Thoracic aorta (tissue), 2 donors: Measurements from ENCODE around the gene CCL18. TPM values are rescaled to one million over a fixed set of nuclear protein-coding genes. Genes with fewer than 3 reads are reported as not detected.
"Not testable (repeated sequence)": the region's sequence is repeated elsewhere in the genome, so short reads cannot be mapped to it uniquely, and the experiment has no call there.

Experiments
- ATAC-seq: fragments of 150-250 bp; one replicate; pipeline ENCODE4 v1.8.0; 2017; ENCODE audit warnings: low read depth; ENCODE audit not compliant: insufficient number of reproducible peaks, low FRiP score
- DNase-seq: peaks from one replicate; pipeline ENCODE4 v3.0.0-alpha.2; 2020; ENCODE audit warnings: low spot score
- H3K27ac ChIP-seq, 2 donors: fragments of 200-600 bp; sonication (generic); 1 replicate in 1 of 2; 2 replicates in 1 of 2; pipeline ENCODE4 v1.5.1; 2016; ENCODE audit warnings: mild to moderate bottlenecking in 2 of 2, moderate library complexity in 2 of 2
- H3K27me3 ChIP-seq: fragments of 200-600 bp; sonication (generic); replicated peaks from 2 replicates; pipeline ENCODE4 v1.6.0; 2016; ENCODE audit warnings: mild to moderate bottlenecking; ENCODE audit not compliant: insufficient read depth
- H3K36me3 ChIP-seq: fragments of 200-600 bp; sonication (generic); one replicate; pipeline ENCODE4 v1.5.1; 2016
- H3K4me1 ChIP-seq, 2 donors: fragments of 200-600 bp; sonication (generic); 1 replicate in 1 of 2; 2 replicates in 1 of 2; pipeline versions ENCODE4 v1.5.1 to v1.6.0; 2016; ENCODE audit warnings: low read depth in 2 of 2, mild to moderate bottlenecking in 1 of 2; ENCODE audit not compliant: control insufficient read depth in 1 of 2
- H3K4me3 ChIP-seq: fragments of 200-600 bp; sonication (generic); 2 replicates; pipeline ENCODE4 v1.5.1; 2016; ENCODE audit warnings: mild to moderate bottlenecking
- H3K9me3 ChIP-seq: fragments of 200-600 bp; sonication (generic); 2 replicates; pipeline ENCODE4 v1.5.1; 2016
- total RNA-seq, 2 donors: library from RNA; depleted of rRNA; stranded (reverse); fragments of >200 nt; gene quantifications; one replicate each; pipeline versions ENCODE4 v1.1.0 to v1.2.3, GENCODE V29; 2016
- TF ChIP-seq, protein P1 (sequence below): fragments of 200-600 bp; sonication (generic); IDR thresholded peaks from one replicate; pipeline ENCODE4 v1.5.1; 2019; ENCODE audit warnings: antibody characterized with exemption

Gene CCL18
- total RNA-seq, 2 donors from 2014 or later: 7.7 to 22.8 TPM

DNA sequence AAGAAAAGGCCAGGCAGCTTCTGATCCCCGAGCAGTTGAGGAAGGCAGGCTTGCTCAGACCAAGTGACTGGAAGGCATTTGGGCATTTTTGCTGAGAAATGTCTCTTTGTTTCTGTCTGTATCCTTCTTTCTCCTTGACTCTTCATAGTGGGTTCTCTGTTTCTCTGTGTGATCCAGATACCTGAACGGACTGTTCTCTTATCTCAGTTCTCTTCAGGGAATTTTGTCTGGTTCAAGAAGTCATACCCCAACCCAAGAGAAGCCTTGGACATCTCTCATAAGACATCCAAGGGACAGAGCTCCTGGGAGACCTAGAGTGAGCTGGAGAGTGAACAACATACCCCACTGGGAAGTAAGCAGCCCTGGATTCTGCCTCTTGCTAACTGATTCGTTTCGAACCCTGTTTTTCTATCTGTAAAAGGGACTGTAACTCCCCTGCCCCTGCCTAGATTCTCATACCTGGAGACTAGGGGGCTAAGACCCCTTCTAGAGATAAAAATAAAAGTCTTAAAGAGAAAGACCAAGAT is 25.3 kb downstream of the CCL18 start:
- no peak for ATAC-seq
- no peaks in the 10 kb centered on the region for H3K9me3 ChIP-seq
- peak overlapping the region; percentile 36 for H3K4me3 ChIP-seq
- H3K4me1 ChIP-seq: no peaks in the 10 kb centered on the region
- no peak overlapping the region for H3K27ac ChIP-seq
- no peaks in the 10 kb centered on the region for H3K27me3 ChIP-seq
- H3K36me3 ChIP-seq: no peaks in the 10 kb centered on the region
- TF ChIP-seq, protein P1, sequence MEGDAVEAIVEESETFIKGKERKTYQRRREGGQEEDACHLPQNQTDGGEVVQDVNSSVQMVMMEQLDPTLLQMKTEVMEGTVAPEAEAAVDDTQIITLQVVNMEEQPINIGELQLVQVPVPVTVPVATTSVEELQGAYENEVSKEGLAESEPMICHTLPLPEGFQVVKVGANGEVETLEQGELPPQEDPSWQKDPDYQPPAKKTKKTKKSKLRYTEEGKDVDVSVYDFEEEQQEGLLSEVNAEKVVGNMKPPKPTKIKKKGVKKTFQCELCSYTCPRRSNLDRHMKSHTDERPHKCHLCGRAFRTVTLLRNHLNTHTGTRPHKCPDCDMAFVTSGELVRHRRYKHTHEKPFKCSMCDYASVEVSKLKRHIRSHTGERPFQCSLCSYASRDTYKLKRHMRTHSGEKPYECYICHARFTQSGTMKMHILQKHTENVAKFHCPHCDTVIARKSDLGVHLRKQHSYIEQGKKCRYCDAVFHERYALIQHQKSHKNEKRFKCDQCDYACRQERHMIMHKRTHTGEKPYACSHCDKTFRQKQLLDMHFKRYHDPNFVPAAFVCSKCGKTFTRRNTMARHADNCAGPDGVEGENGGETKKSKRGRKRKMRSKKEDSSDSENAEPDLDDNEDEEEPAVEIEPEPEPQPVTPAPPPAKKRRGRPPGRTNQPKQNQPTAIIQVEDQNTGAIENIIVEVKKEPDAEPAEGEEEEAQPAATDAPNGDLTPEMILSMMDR: no peak
- DNase-seq: no peak

DNA sequence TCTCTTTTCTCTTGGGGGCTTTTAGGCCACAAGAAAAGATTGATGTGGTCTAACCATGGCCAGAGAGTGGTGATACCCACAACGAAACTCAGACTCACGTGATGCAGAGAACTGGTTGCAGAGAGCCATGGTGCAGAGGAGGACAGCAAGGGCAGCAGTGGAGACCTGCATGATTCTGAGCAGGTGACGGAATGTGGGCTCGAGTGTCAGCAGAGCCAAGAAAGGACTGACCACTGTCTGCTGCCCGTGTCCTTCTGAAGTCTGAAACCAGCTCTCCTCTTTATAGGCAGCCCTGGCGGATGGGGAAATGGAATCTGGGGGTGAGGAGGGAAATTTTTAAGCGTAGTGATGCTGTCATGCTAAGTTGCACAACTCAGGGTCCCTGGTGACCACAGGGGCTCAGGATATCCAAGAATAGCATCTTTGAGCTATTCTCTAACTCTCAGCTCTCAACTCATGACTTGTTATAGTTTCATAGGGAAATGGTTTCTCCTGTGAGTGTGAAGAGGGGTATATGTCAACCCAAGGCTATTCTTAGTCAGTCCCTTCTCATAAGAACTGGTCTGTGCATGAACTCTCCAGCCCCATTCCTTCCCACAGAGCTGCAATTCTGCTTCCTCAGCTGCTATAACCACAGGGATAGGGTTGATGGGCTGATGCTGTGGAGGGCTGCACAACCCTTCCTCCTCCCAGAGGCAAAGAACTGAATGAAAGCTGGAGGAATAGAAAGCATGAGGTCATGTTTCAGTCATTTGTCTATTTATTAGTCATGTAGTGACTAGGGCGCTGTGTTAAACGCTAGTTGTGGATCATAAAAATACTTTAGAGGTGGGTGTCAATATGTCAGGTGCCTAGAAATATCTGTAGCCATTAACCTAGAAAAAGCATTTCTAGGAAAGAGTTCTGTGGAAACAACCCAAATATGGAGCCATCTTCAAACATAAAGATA is 26.1 kb downstream of the CCL18 start, which contains the start of gene CCL3:
TSS of gene CCL3 (minus strand) at position 256 of the 949 bp plus-strand sequence. CDS start at position 171, 85 bp downstream.
- DNase-seq (no peak), ATAC-seq (no peak)
- no peaks in the 10 kb centered on the region for H3K36me3 ChIP-seq
- H3K9me3 ChIP-seq: no peaks in the 10 kb centered on the region
- TF ChIP-seq, protein P1: no peak
- H3K4me1 ChIP-seq: no peaks in the 10 kb centered on the region
- H3K4me3 ChIP-seq: peak within 1 kb of the TSS; percentile 36
- no peak within 1 kb of the TSS for H3K27ac ChIP-seq
- no peaks in the 10 kb centered on the region for H3K27me3 ChIP-seq

DNA sequence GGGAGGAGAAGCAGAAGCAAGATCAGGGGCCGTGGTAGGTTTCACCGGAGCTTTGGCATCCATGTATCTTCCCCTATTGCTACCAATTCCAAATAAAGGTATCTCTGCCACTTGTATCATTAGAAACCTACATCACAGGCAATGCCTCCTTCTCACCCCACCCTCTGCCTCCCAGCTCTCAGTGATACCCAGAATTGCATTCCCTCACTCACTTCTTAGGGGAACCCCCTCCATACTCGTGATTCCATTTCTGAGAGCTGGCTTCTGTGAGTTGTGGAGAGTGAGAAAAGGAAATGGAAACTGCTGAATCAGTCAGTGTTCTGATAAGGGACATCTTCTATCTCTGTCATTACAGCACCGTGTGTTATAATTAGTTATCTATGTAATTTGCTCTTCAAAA is 28.2 kb downstream of the CCL18 start:
- Histone ChIP-seq H3K27me3 (no peaks in the 10 kb centered on the region), H3K4me3 (no peak overlapping the region), H3K4me1 (no peaks in the 10 kb centered on the region), H3K27ac (no peak overlapping the region), H3K36me3 (no peaks in the 10 kb centered on the region), H3K9me3 (no peaks in the 10 kb centered on the region)
- ATAC-seq: no peak
- DNase-seq: no peak
- TF ChIP-seq, protein P1: no peak

DNA sequence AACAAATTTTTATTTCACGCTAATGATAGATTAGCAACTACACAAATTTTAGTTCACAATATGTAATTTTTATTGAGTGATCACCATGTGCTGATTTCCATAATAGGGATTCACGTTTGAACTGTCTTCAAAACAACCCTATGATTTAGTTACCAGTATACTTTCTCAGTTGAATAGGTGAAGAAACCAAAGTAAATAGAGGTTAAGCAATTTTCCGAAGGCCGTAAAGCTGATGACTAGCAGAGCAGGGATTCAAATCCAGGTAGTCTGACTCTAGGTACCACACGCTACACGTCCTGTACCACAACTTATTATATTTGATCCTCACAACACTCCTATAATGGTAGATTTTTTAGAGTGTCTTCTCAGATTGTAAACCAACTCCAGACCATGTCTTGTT is 28.6 kb downstream of the CCL18 start:
- H3K4me3 ChIP-seq, H3K27me3 ChIP-seq, DNase-seq, H3K4me1 ChIP-seq, H3K27ac ChIP-seq, H3K36me3 ChIP-seq, H3K9me3 ChIP-seq, ATAC-seq: not testable (repeated sequence)

DNA sequence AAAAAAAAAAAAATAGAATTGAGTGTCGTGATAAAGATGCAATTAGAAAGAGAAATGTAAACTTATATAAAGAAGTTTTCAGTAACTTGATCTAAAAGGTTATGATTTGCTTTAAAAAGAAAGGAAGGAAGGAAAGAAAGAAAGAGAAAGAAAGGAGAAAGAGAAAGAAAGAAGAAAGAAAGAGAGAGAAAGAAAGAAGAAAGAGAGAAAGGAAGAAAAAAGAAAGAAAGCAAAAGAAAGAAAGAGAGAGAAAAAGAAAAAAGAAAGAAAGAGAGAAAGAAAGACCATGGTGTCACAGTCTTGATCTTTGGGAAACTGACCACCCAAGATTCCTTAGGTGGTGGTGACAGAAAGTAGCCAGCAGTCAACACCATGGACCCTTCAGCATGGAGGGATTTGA is 30.2 kb downstream of the CCL18 start:
- ATAC-seq: no peak

More for the DNA sequence above, 30.2 kb downstream of the CCL18 start:
- TF ChIP-seq, protein P1: no peak
- H3K4me3 ChIP-seq: no peak overlapping the region
- H3K27me3 ChIP-seq: no peaks in the 10 kb centered on the region
- H3K27ac ChIP-seq: no peak overlapping the region
- H3K36me3 ChIP-seq: no peaks in the 10 kb centered on the region
- no peaks in the 10 kb centered on the region for H3K9me3 ChIP-seq
- H3K4me1 ChIP-seq: no peaks in the 10 kb centered on the region
- DNase-seq: no peak
